ENCODE measurements around the gene ITGA6.

Gene ITGA6

GRCh38 chr2:172389685-172390339, 37.6 kb upstream of the ITGA6 start:
- H3K4me2 ChIP-seq = no peak overlapping the region

GRCh38 chr2:172394002-172394401, 33.4 kb upstream of the ITGA6 start:
- Histone ChIP-seq H3K9ac (no peak overlapping the region), H3K4me3 (IDR thresholded peaks at IDR 0.05; ENCODE audit: insufficient read depth, low read depth, low read length) (no peak overlapping the region), H3K27ac (no peak overlapping the region), H3K4me2 (no peak overlapping the region), H3K79me2 (ENCODE audit: insufficient read depth, low read depth) (no peaks in the 10 kb centered on the region), H2AFZ (ENCODE audit: low read depth) (no peak overlapping the region), H3K4me1 (ENCODE audit: low read depth, poor library complexity, severe bottlenecking) (no peaks in the 10 kb centered on the region), H3K36me3 (ENCODE audit: insufficient read depth) (no peaks in the 10 kb centered on the region), H4K20me1 (ENCODE audit: insufficient read depth) (no peaks in the 10 kb centered on the region), H3K27me3 (ENCODE audit: insufficient read depth, low read depth) (no peaks in the 10 kb centered on the region)
- no peak for TF ChIP-seq CTCF (conservative IDR thresholded peaks at IDR 0.05; ENCODE audit: low read depth, low read length)

More at GRCh38 chr2:172389685-172390339, 37.6 kb upstream of the ITGA6 start:
- no peaks in the 10 kb centered on the region for H3K36me3 ChIP-seq (ENCODE audit: insufficient read depth)
- H3K27me3 ChIP-seq (ENCODE audit: insufficient read depth, low read depth) = no peaks in the 10 kb centered on the region
- H3K79me2 ChIP-seq (ENCODE audit: insufficient read depth, low read depth) = no peaks in the 10 kb centered on the region
- H2AFZ ChIP-seq (ENCODE audit: low read depth) = no peak overlapping the region
- H4K20me1 ChIP-seq (ENCODE audit: insufficient read depth) = no peaks in the 10 kb centered on the region
- TF ChIP-seq CTCF (conservative IDR thresholded peaks at IDR 0.05; ENCODE audit: low read depth, low read length) = no peak
- no peak overlapping the region for H3K9ac ChIP-seq
- H3K4me1 ChIP-seq (ENCODE audit: low read depth, poor library complexity, severe bottlenecking) = no peaks in the 10 kb centered on the region
- no peak overlapping the region for H3K27ac ChIP-seq
- no peak overlapping the region for H3K4me3 ChIP-seq (IDR thresholded peaks at IDR 0.05; ENCODE audit: insufficient read depth, low read depth, low read length)

- Histone ChIP-seq H4K20me1 (ENCODE audit: insufficient read depth) (no peaks in the 10 kb centered on the region), H3K27ac (no peak overlapping the region), H3K79me2 (ENCODE audit: insufficient read depth, low read depth) (no peaks in the 10 kb centered on the region), H2AFZ (ENCODE audit: low read depth) (no peak overlapping the region), H3K4me1 (ENCODE audit: low read depth, poor library complexity, severe bottlenecking) (no peaks in the 10 kb centered on the region), H3K4me2 (no peak overlapping the region), H3K4me3 (IDR thresholded peaks at IDR 0.05; ENCODE audit: insufficient read depth, low read depth, low read length) (no peak overlapping the region), H3K27me3 (ENCODE audit: insufficient read depth, low read depth) (no peaks in the 10 kb centered on the region), H3K36me3 (ENCODE audit: insufficient read depth) (no peaks in the 10 kb centered on the region), H3K9ac (no peak overlapping the region)
- no peak for TF ChIP-seq CTCF (conservative IDR thresholded peaks at IDR 0.05; ENCODE audit: low read depth, low read length)
Observed at GRCh38 chr2:172395503-172395902, 31.9 kb upstream of the ITGA6 start.

GRCh38 chr2:172397148-172397834, 30.1 kb upstream of the ITGA6 start:
- TF ChIP-seq CTCF (conservative IDR thresholded peaks at IDR 0.05; ENCODE audit: low read depth, low read length) = no peak
- Histone ChIP-seq H3K79me2 (ENCODE audit: insufficient read depth, low read depth) (no peaks in the 10 kb centered on the region), H3K4me1 (ENCODE audit: low read depth, poor library complexity, severe bottlenecking) (no peaks in the 10 kb centered on the region), H4K20me1 (ENCODE audit: insufficient read depth) (no peaks in the 10 kb centered on the region), H3K27ac (no peak overlapping the region), H3K36me3 (ENCODE audit: insufficient read depth) (no peaks in the 10 kb centered on the region), H3K27me3 (ENCODE audit: insufficient read depth, low read depth) (no peaks in the 10 kb centered on the region), H2AFZ (ENCODE audit: low read depth) (no peak overlapping the region), H3K4me3 (IDR thresholded peaks at IDR 0.05; ENCODE audit: insufficient read depth, low read depth, low read length) (no peak overlapping the region), H3K9ac (no peak overlapping the region), H3K4me2 (no peak overlapping the region)
